GM13976 (cell line): Measurements from ENCODE around the gene ANKRD11.

Experiments
- DNase-seq: peaks from one replicate; pipeline ENCODE4 v3.0.0; 2012; ENCODE audit warnings: low spot score
- in situ Hi-C: fragments of 300-500 bp; cut with MboI; formaldehyde crosslinking; loops from one replicate; pipeline ENCODE4 v1.12.0; 2022; ENCODE audit warnings: low sequenced_read_pairs, mixed read lengths, inconsistent platforms; ENCODE audit not compliant: unreplicated experiment
- TF ChIP-seq, protein P1 (sequence below): IDR thresholded peaks from 2 replicates; pipeline ENCODE4 v1.5.1; 2012; ENCODE audit warnings: borderline replicate concordance, mild to moderate bottlenecking; ENCODE audit not compliant: insufficient read depth; ENCODE audit errors: extremely low read depth, missing control alignments, control extremely low read depth

Gene ANKRD11

DNA sequence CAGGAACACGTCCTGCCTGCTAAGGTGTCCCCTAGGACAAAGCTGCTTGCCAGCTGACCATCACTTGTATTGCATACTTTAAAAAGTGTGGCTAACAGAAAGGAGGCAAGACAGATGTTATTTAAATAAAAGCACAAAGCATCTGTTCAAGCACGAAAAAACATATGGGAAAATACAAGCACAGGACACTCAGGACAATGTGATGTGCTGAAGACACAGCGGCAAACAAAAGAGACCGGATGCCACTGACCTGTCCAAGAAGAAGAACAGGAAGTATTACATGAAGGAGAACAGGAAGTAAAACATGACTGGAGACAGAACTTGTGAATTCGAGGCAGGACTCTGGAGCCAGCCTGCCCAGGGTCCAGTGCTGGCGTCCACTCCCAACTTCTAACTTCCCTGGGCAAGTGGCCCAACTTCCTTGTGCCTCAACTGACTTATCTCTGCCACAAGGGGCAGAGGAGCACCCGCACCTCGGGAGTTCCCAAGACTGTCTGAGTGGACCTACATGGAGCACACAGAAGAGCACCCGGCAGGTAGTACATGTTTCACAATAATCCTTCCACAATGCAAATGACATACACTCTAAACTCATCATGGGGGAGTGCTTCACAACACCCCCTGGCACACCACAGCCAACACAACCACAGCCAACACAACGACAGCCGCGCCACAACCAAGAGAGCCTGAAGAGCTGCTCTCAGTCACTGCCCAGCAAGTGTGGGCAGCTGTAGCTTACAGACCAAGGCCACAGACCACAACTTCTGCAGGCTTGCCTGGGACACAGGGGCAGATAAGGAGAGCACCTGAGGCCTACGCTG, 36.6 kb downstream of the ANKRD11 start:
- in situ Hi-C loops = no loop called here
- TF ChIP-seq, protein P1, sequence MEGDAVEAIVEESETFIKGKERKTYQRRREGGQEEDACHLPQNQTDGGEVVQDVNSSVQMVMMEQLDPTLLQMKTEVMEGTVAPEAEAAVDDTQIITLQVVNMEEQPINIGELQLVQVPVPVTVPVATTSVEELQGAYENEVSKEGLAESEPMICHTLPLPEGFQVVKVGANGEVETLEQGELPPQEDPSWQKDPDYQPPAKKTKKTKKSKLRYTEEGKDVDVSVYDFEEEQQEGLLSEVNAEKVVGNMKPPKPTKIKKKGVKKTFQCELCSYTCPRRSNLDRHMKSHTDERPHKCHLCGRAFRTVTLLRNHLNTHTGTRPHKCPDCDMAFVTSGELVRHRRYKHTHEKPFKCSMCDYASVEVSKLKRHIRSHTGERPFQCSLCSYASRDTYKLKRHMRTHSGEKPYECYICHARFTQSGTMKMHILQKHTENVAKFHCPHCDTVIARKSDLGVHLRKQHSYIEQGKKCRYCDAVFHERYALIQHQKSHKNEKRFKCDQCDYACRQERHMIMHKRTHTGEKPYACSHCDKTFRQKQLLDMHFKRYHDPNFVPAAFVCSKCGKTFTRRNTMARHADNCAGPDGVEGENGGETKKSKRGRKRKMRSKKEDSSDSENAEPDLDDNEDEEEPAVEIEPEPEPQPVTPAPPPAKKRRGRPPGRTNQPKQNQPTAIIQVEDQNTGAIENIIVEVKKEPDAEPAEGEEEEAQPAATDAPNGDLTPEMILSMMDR = no peak
- no peak for DNase-seq

DNA sequence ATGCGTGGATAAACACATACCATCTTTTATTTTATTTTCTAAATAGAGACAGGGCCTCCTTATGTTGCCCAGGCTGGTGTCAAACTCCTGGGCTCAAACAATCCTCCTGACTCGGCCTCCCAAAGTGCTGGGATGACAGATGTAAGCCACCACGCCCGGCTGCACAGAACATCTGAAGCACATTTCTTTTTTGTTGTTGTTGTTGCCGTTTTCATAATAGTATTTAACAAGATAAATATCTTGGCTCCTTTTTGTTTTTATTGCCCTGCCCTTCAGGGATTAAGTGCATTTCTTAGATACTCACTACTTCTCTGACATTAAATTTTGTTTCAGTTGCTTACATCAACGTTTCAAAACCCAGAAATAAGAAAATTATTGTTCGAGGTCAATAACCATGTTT, 37.4 kb downstream of the ANKRD11 start:
- TF ChIP-seq, protein P1 = no peak
- no peak for DNase-seq
- in situ Hi-C loops = no loop called here

DNA sequence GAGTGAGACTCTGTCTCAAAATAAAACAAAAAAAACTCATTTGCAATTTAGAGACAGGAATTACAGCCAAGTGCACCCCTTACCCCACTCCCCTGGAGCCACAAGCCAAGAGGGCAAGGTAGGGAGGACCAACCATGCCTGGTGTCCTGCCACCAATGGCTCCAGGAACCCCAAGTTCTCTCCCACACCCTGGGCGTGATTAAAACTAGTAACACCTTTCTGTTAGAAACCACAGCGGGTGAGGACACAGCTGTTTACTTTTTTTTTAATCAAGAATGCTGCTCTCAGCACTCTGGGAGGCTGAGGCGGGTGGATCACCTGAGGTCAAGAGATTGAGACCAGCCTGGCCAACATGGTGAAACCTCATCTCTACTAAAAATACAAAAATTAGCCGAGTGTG, 38.1 kb downstream of the ANKRD11 start:
- TF ChIP-seq, protein P1 = no peak
- in situ Hi-C loops = no loop called here
- DNase-seq = no peak

DNA sequence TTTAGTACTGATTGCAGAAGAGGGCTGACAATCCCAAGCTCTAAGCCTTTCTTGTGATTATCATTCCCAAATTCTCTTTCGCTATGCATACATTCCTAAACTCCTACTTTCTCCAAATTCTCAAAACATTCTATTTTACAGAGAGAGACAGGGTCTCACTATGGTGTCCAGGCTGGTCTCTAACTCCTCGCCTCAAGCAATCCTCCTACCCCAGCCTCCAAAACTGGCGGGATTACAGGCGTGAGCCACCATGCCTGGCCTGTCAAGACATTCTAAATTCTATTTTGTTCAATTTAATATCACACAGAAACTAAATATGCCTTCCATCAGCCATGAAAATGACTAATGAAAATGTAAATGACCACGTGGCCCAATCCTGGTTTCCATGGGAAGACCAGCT, 39.8 kb downstream of the ANKRD11 start:
- TF ChIP-seq, protein P1 = no peak
- DNase-seq = no peak
- in situ Hi-C loops = no loop called here

DNA sequence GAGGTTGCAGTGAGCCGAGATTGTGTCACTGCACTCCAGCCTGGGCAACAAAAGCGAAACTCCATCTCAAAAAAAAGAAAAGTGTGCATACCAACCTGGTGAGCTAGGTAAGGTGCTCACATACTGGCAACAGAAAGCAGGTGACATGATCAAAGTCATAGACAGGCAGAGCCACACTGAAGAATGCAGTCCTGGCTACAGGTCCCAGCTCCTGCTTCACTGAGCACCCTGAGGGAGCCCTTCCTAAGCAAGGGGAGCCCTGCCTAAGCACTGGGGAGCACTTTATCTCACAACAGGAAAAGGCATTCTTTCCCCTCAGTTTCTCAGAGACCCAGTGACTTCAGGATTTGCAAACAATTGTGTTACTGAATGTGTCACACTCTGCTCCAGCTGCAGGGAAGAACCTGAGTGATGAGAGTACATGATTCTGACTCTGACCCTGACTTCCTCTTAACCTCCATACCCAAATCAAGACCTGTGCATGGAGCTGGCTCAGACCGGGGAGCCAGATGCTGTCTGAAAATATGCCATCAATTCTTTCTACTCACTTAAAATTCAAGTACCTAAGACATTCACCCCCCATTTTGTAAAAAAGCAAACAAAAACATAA, 40.5 kb downstream of the ANKRD11 start:
- no peak for DNase-seq
- TF ChIP-seq, protein P1 = no peak
- in situ Hi-C loops = no loop called here

DNA sequence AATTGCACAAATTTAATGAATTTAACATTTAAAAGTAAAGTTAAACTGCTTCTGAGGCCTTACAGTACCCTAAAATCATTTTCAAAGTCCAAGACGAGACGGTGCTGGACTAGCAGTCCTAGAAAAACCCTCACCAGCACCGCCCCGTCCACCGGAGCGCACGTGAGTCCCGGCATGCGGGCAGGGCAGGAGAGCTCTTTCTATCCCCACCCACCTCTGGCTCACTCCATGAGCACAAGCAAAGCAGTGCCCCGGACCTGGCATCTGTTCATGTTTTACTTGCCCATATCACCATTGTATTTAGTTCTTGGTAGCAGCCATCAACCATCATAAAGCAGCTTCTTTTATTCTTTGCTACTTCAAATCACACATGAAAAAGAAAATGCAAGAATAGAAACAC, 41.7 kb downstream of the ANKRD11 start:
- TF ChIP-seq, protein P1 = no peak
- DNase-seq = no peak
- in situ Hi-C loops = no loop called here

DNA sequence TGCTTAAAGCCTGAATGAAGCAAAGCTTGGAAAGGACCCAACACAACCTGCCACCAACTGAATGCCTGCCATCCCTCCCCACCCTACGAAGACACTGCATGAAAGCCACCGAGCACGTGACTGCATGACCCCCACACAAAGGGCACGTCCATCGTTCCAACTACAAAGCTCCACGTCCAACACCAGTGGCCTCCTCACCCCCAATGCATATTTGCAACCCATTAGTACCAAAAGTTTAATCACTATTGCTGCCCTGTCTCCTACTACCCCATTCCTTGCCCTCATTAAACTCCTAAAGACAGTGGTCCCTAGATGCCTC, 43.4 kb downstream of the ANKRD11 start:
- DNase-seq = no peak
- in situ Hi-C loops = no loop called here
- TF ChIP-seq, protein P1 = no peak
